Measurements from ENCODE around the gene NUP160. TPM values are rescaled to one million over a fixed set of nuclear protein-coding genes. Genes with fewer than 3 reads are reported as not detected.

NUP160 gene
- total and polyA plus RNA-seq, 2 of the 13 experiments (the other 11 are each of a cell fraction or from before 2014, with no cell fraction given) = 28.3 to 43.5 TPM

GRCh38 chr11:47881145-47881544 is 33.0 kb upstream of the NUP160 start:
- Histone ChIP-seq H3K4me1 (ENCODE audit: insufficient read depth, low read length) (peaks cover 16% of the 10 kb centered on the region), H3K79me2 (ENCODE audit: insufficient read depth, low read length) (no peaks in the 10 kb centered on the region), H3K4me3 (replicated peaks in 1 of 3; ENCODE audit: insufficient read depth in 1 of 3, low read depth in 2 of 3, low read length in 3 of 3) (no peak overlapping the region), H3K27ac (ENCODE audit: extremely low read length, insufficient read depth, low read length) (no peak overlapping the region), H3K9me3 (ENCODE audit: low read length) (peaks cover 1% of the 10 kb centered on the region; the same call in 1 of the 2 replicates), H3K27me3 (ENCODE audit: control insufficient read depth in 1 of 2, insufficient read depth in 2 of 2, low read length in 2 of 2) (no peaks in the 10 kb centered on the region), H3K4me2 (ENCODE audit: low read depth, low read length) (no peak overlapping the region), H4K20me1 (ENCODE audit: insufficient read depth, low read length) (no peaks in the 10 kb centered on the region), H3K36me3 (replicated peaks in 1 of 2; ENCODE audit: control insufficient read depth in 1 of 2, insufficient read depth in 2 of 2, low read length in 2 of 2) (no peaks in the 10 kb centered on the region), H3K9ac (ENCODE audit: insufficient read depth, low read depth, low read length) (no peak overlapping the region), H2AFZ (ENCODE audit: low read length) (no peak overlapping the region)
- no TSS peak for BruUV-seq (replicated peaks)
- in situ Hi-C loops (cut with HindIII; ENCODE audit: extremely low pct_ligation_motif_present, low pct_unique_long_range_greater_than_20kb) = no loop called here
- intact Hi-C loops (cut with micrococcal nuclease; ENCODE audit: unreplicated experiment) = no loop called here
- DNase-seq (ENCODE audit: low spot score) (no peak), ATAC-seq (no peak), FAIRE-seq (no peak)
- ChIA-PET POLR2A (no interaction called here), CTCF (ENCODE audit: low intra/inter-chr PET ratio, low total read pairs) (no interaction called here)
- 44% methylated on average over 7 of the region's 7 CpGs for WGBS (ENCODE audit: low lambda C conversion rate)
- TF ChIP-seq ZBTB3 (CRISPR knock-in tag; IDR thresholded peaks at IDR 0.05; ENCODE audit: borderline replicate concordance, low read depth) (no peak), ARID2 (CRISPR knock-in tag; IDR thresholded peaks at IDR 0.05; ENCODE audit: borderline replicate concordance) (no peak), PLRG1 (conservative IDR thresholded peaks at IDR 0.05) (no peak)

DNA sequence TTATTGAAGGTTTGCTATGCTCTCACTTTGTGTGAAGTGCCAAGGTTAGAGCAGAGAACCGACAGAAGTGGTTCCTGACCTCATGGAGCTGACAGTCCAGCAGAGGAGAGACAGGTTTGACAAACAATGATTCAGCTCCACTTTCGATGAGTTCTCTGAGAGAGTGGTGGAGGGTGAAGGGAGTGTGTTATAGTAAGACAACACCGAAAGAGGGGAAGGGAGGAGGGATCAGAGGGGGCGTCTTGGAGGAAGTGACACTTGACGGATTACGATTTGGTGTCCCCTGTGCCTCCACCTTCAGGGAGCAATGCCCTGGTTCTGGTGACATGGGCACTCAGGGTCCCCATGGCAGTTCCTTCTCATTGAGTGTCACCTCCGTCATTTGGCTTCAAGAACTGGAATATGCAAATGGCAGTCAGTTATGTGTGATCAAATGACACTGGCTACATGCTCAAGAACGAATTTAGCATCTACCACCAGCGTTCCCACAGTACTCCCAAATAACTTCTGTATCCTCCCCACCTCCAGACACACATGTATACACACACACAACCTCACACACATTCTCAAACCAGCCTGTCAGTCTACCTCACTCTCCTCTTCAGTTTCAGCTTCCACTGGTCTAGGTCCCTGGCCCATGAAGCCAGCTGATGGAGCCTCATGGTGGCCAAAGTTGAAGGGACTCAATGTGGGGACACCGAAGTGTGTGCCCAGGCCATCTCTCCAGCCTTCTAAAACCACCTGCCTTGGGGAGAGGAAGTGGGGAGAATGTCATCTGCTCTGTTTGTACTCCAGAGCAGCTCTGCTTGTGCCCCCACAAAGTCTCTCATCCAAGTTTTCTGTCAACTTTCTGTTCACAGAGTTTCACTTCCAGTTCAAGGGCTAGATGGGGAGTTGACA is 31.4 kb upstream of the NUP160 start:
- Histone ChIP-seq H3K27ac (ENCODE audit: extremely low read length, insufficient read depth, low read length) (no peak overlapping the region), H3K4me3 (replicated peaks in 1 of 3; ENCODE audit: insufficient read depth in 1 of 3, low read depth in 2 of 3, low read length in 3 of 3) (no peak overlapping the region), H3K4me1 (ENCODE audit: insufficient read depth, low read length) (peaks cover 12% of the 10 kb centered on the region), H3K27me3 (ENCODE audit: control insufficient read depth in 1 of 2, insufficient read depth in 2 of 2, low read length in 2 of 2) (no peaks in the 10 kb centered on the region), H3K36me3 (replicated peaks in 1 of 2; ENCODE audit: control insufficient read depth in 1 of 2, insufficient read depth in 2 of 2, low read length in 2 of 2) (no peaks in the 10 kb centered on the region), H4K20me1 (ENCODE audit: insufficient read depth, low read length) (no peaks in the 10 kb centered on the region), H3K4me2 (ENCODE audit: low read depth, low read length) (no peak overlapping the region), H2AFZ (ENCODE audit: low read length) (no peak overlapping the region), H3K79me2 (ENCODE audit: insufficient read depth, low read length) (no peaks in the 10 kb centered on the region), H3K9ac (ENCODE audit: insufficient read depth, low read depth, low read length) (no peak overlapping the region), H3K9me3 (ENCODE audit: low read length) (peaks cover 16% of the 10 kb centered on the region)
- FAIRE-seq = no peak
- WGBS (ENCODE audit: low lambda C conversion rate) = 53% methylated on average over 9 of the region's 10 CpGs
- no peak for DNase-seq (ENCODE audit: low spot score)
- intact Hi-C loops (cut with micrococcal nuclease; ENCODE audit: unreplicated experiment) (no loop called here), in situ Hi-C loops (cut with HindIII; ENCODE audit: extremely low pct_ligation_motif_present, low pct_unique_long_range_greater_than_20kb) (no loop called here)
- no peak for ATAC-seq
- BruUV-seq (replicated peaks) = no TSS peak
- TF ChIP-seq, protein P1, sequence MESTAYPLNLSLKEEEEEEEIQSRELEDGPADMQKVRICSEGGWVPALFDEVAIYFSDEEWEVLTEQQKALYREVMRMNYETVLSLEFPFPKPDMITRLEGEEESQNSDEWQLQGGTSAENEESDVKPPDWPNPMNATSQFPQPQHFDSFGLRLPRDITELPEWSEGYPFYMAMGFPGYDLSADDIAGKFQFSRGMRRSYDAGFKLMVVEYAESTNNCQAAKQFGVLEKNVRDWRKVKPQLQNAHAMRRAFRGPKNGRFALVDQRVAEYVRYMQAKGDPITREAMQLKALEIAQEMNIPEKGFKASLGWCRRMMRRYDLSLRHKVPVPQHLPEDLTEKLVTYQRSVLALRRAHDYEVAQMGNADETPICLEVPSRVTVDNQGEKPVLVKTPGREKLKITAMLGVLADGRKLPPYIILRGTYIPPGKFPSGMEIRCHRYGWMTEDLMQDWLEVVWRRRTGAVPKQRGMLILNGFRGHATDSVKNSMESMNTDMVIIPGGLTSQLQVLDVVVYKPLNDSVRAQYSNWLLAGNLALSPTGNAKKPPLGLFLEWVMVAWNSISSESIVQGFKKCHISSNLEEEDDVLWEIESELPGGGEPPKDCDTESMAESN (CRISPR knock-in tag; conservative IDR thresholded peaks at IDR 0.05) = 0 out of 2 replicates have a peak, but pooled peaks have one; percentile 28
- TF ChIP-seq EP300 (IDR thresholded peaks at IDR 0.05; ENCODE audit: low read depth in 2 of 2, low read length in 2 of 2) (no peak), EP300 (CRISPR knock-in tag; IDR thresholded peaks at IDR 0.05; ENCODE audit: borderline replicate concordance) (no peak), HNRNPUL1 (IDR thresholded peaks at IDR 0.05; ENCODE audit: low read depth, low read length) (no peak)
- POLR2A ChIA-PET = no interaction called here
- CTCF ChIA-PET (ENCODE audit: low intra/inter-chr PET ratio, low total read pairs) = no interaction called here

Data from HepG2 (cell line).